Measurements from ENCODE around the gene PDE3A. TPM values are rescaled to one million over a fixed set of nuclear protein-coding genes. Genes with fewer than 3 reads are reported as not detected.

PDE3A gene
- total RNA-seq, 1 donor: 3.9 TPM

GRCh38 chr12:20555015-20555414 lies 186.7 kb downstream of the PDE3A start:
- TF ChIP-seq CTCF (IDR thresholded peaks at IDR 0.05; ENCODE audit: insufficient read depth, low read depth, low read length): no peak
- no peak overlapping the region for H3K4me3 ChIP-seq (ENCODE audit: low read depth, low read length)
- no peak for DNase-seq (ENCODE audit: low read depth)

- DNase-seq (ENCODE audit: low read depth): no peak
- H3K4me3 ChIP-seq (ENCODE audit: low read depth, low read length): no peak overlapping the region
- TF ChIP-seq CTCF (IDR thresholded peaks at IDR 0.05; ENCODE audit: insufficient read depth, low read depth, low read length): no peak
Measured at GRCh38 chr12:20555771-20556170, 187.4 kb downstream of the PDE3A start.

- H3K4me3 ChIP-seq (ENCODE audit: low read depth, low read length): no peak overlapping the region
- no peak for TF ChIP-seq CTCF (IDR thresholded peaks at IDR 0.05; ENCODE audit: insufficient read depth, low read depth, low read length)
- no peak for DNase-seq (ENCODE audit: low read depth)
Measured at GRCh38 chr12:20557096-20557495, 188.8 kb downstream of the PDE3A start.

GRCh38 chr12:20560935-20561334 lies 192.6 kb downstream of the PDE3A start:
- DNase-seq (ENCODE audit: low read depth): no peak
- no peak for TF ChIP-seq CTCF (IDR thresholded peaks at IDR 0.05; ENCODE audit: insufficient read depth, low read depth, low read length)
- H3K4me3 ChIP-seq (ENCODE audit: low read depth, low read length): no peak overlapping the region

- no peak for TF ChIP-seq CTCF (IDR thresholded peaks at IDR 0.05; ENCODE audit: insufficient read depth, low read depth, low read length)
- DNase-seq (ENCODE audit: low read depth): no peak
- no peak overlapping the region for H3K4me3 ChIP-seq (ENCODE audit: low read depth, low read length)
Measured at GRCh38 chr12:20561871-20562270, 193.5 kb downstream of the PDE3A start.

- no peak for DNase-seq (ENCODE audit: low read depth)
- TF ChIP-seq CTCF (IDR thresholded peaks at IDR 0.05; ENCODE audit: insufficient read depth, low read depth, low read length): no peak
- H3K4me3 ChIP-seq (ENCODE audit: low read depth, low read length): no peak overlapping the region
Measured at GRCh38 chr12:20567413-20567812, 199.1 kb downstream of the PDE3A start.

GRCh38 chr12:20572451-20572850 lies 204.1 kb downstream of the PDE3A start:
- no peak for TF ChIP-seq CTCF (IDR thresholded peaks at IDR 0.05; ENCODE audit: insufficient read depth, low read depth, low read length)
- no peak overlapping the region for H3K4me3 ChIP-seq (ENCODE audit: low read depth, low read length)
- DNase-seq (ENCODE audit: low read depth): no peak
